ENCODE data around the gene SPATA16.

The SPATA16 gene

GRCh38 chr3:173019378-173019777 is 121.7 kb downstream of the SPATA16 start:
- no peak overlapping the region for H3K4me3 ChIP-seq (ENCODE audit: low read length)
- no peaks in the 10 kb centered on the region for H3K9me3 ChIP-seq (ENCODE audit: control insufficient read depth, low read length)
- no peaks in the 10 kb centered on the region for H3K27me3 ChIP-seq (ENCODE audit: control insufficient read depth, insufficient read depth, low read length)
- H3K36me3 ChIP-seq (ENCODE audit: control insufficient read depth, insufficient read depth, low read length), result no peaks in the 10 kb centered on the region
- no peak overlapping the region for H3K9ac ChIP-seq (ENCODE audit: low read length)
- no peaks in the 10 kb centered on the region for H3K4me1 ChIP-seq (ENCODE audit: control insufficient read depth, insufficient read depth, low read length)

- Histone ChIP-seq H3K36me3 (ENCODE audit: control insufficient read depth, insufficient read depth, low read length) (no peaks in the 10 kb centered on the region), H3K9me3 (ENCODE audit: control insufficient read depth, low read length) (no peaks in the 10 kb centered on the region), H3K27me3 (ENCODE audit: control insufficient read depth, insufficient read depth, low read length) (no peaks in the 10 kb centered on the region), H3K4me1 (ENCODE audit: control insufficient read depth, insufficient read depth, low read length) (no peaks in the 10 kb centered on the region), H3K4me3 (ENCODE audit: low read length) (no peak overlapping the region), H3K9ac (ENCODE audit: low read length) (no peak overlapping the region)
Observed at GRCh38 chr3:173018758-173019157, 122.3 kb downstream of the SPATA16 start.

- H3K36me3 ChIP-seq (ENCODE audit: control insufficient read depth, insufficient read depth, low read length), result no peaks in the 10 kb centered on the region
- H3K9ac ChIP-seq (ENCODE audit: low read length), result no peak overlapping the region
- no peak overlapping the region for H3K4me3 ChIP-seq (ENCODE audit: low read length)
- no peaks in the 10 kb centered on the region for H3K27me3 ChIP-seq (ENCODE audit: control insufficient read depth, insufficient read depth, low read length)
- H3K9me3 ChIP-seq (ENCODE audit: control insufficient read depth, low read length), result no peaks in the 10 kb centered on the region
- H3K4me1 ChIP-seq (ENCODE audit: control insufficient read depth, insufficient read depth, low read length), result no peaks in the 10 kb centered on the region
Observed at GRCh38 chr3:173013219-173013832, 127.7 kb downstream of the SPATA16 start.

- no peak overlapping the region for H3K4me3 ChIP-seq (ENCODE audit: low read length)
- H3K36me3 ChIP-seq (ENCODE audit: control insufficient read depth, insufficient read depth, low read length), result no peaks in the 10 kb centered on the region
- no peaks in the 10 kb centered on the region for H3K4me1 ChIP-seq (ENCODE audit: control insufficient read depth, insufficient read depth, low read length)
- no peaks in the 10 kb centered on the region for H3K27me3 ChIP-seq (ENCODE audit: control insufficient read depth, insufficient read depth, low read length)
- no peak overlapping the region for H3K9ac ChIP-seq (ENCODE audit: low read length)
- no peaks in the 10 kb centered on the region for H3K9me3 ChIP-seq (ENCODE audit: control insufficient read depth, low read length)
Observed at GRCh38 chr3:173009410-173009809, 131.6 kb downstream of the SPATA16 start.

GRCh38 chr3:173008978-173009377 is 132.1 kb downstream of the SPATA16 start:
- no peak overlapping the region for H3K4me3 ChIP-seq (ENCODE audit: low read length)
- H3K36me3 ChIP-seq (ENCODE audit: control insufficient read depth, insufficient read depth, low read length), result no peaks in the 10 kb centered on the region
- no peaks in the 10 kb centered on the region for H3K27me3 ChIP-seq (ENCODE audit: control insufficient read depth, insufficient read depth, low read length)
- H3K9ac ChIP-seq (ENCODE audit: low read length), result no peak overlapping the region
- H3K4me1 ChIP-seq (ENCODE audit: control insufficient read depth, insufficient read depth, low read length), result no peaks in the 10 kb centered on the region
- H3K9me3 ChIP-seq (ENCODE audit: control insufficient read depth, low read length), result no peaks in the 10 kb centered on the region

GRCh38 chr3:173007079-173007723 is 133.8 kb downstream of the SPATA16 start:
- Histone ChIP-seq H3K4me1 (ENCODE audit: control insufficient read depth, insufficient read depth, low read length) (no peaks in the 10 kb centered on the region), H3K27me3 (ENCODE audit: control insufficient read depth, insufficient read depth, low read length) (no peaks in the 10 kb centered on the region), H3K4me3 (ENCODE audit: low read length) (no peak overlapping the region), H3K9me3 (ENCODE audit: control insufficient read depth, low read length) (no peaks in the 10 kb centered on the region), H3K36me3 (ENCODE audit: control insufficient read depth, insufficient read depth, low read length) (no peaks in the 10 kb centered on the region), H3K9ac (ENCODE audit: low read length) (no peak overlapping the region)

- no peaks in the 10 kb centered on the region for H3K36me3 ChIP-seq (ENCODE audit: control insufficient read depth, insufficient read depth, low read length)
- no peaks in the 10 kb centered on the region for H3K9me3 ChIP-seq (ENCODE audit: control insufficient read depth, low read length)
- no peaks in the 10 kb centered on the region for H3K27me3 ChIP-seq (ENCODE audit: control insufficient read depth, insufficient read depth, low read length)
- H3K4me1 ChIP-seq (ENCODE audit: control insufficient read depth, insufficient read depth, low read length), result no peaks in the 10 kb centered on the region
- H3K9ac ChIP-seq (ENCODE audit: low read length), result no peak overlapping the region
- no peak overlapping the region for H3K4me3 ChIP-seq (ENCODE audit: low read length)
Observed at GRCh38 chr3:173006006-173006405, 135.0 kb downstream of the SPATA16 start.

GRCh38 chr3:173004681-173005080 is 136.4 kb downstream of the SPATA16 start:
- Histone ChIP-seq H3K9ac (ENCODE audit: low read length) (no peak overlapping the region), H3K4me1 (ENCODE audit: control insufficient read depth, insufficient read depth, low read length) (no peaks in the 10 kb centered on the region), H3K4me3 (ENCODE audit: low read length) (no peak overlapping the region), H3K36me3 (ENCODE audit: control insufficient read depth, insufficient read depth, low read length) (no peaks in the 10 kb centered on the region), H3K27me3 (ENCODE audit: control insufficient read depth, insufficient read depth, low read length) (no peaks in the 10 kb centered on the region), H3K9me3 (ENCODE audit: control insufficient read depth, low read length) (no peaks in the 10 kb centered on the region)

GRCh38 chr3:173003956-173004355 is 137.1 kb downstream of the SPATA16 start:
- H3K9me3 ChIP-seq (ENCODE audit: control insufficient read depth, low read length), result no peaks in the 10 kb centered on the region
- H3K36me3 ChIP-seq (ENCODE audit: control insufficient read depth, insufficient read depth, low read length), result no peaks in the 10 kb centered on the region
- no peak overlapping the region for H3K4me3 ChIP-seq (ENCODE audit: low read length)
- H3K9ac ChIP-seq (ENCODE audit: low read length), result no peak overlapping the region
- no peaks in the 10 kb centered on the region for H3K27me3 ChIP-seq (ENCODE audit: control insufficient read depth, insufficient read depth, low read length)
- no peaks in the 10 kb centered on the region for H3K4me1 ChIP-seq (ENCODE audit: control insufficient read depth, insufficient read depth, low read length)

- no peaks in the 10 kb centered on the region for H3K36me3 ChIP-seq (ENCODE audit: control insufficient read depth, insufficient read depth, low read length)
- no peaks in the 10 kb centered on the region for H3K27me3 ChIP-seq (ENCODE audit: control insufficient read depth, insufficient read depth, low read length)
Observed at GRCh38 chr3:173003471-173003870, 137.6 kb downstream of the SPATA16 start.

GRCh38 chr3:173001622-173002021 is 139.4 kb downstream of the SPATA16 start:
- Histone ChIP-seq H3K4me3 (ENCODE audit: low read length) (no peak overlapping the region), H3K27me3 (ENCODE audit: control insufficient read depth, insufficient read depth, low read length) (no peaks in the 10 kb centered on the region), H3K9me3 (ENCODE audit: control insufficient read depth, low read length) (no peaks in the 10 kb centered on the region), H3K4me1 (ENCODE audit: control insufficient read depth, insufficient read depth, low read length) (no peaks in the 10 kb centered on the region), H3K9ac (ENCODE audit: low read length) (no peak overlapping the region), H3K36me3 (ENCODE audit: control insufficient read depth, insufficient read depth, low read length) (no peaks in the 10 kb centered on the region)

More at GRCh38 chr3:173003471-173003870, 137.6 kb downstream of the SPATA16 start:
- Histone ChIP-seq H3K4me1 (ENCODE audit: control insufficient read depth, insufficient read depth, low read length) (no peaks in the 10 kb centered on the region), H3K4me3 (ENCODE audit: low read length) (no peak overlapping the region), H3K9ac (ENCODE audit: low read length) (no peak overlapping the region), H3K9me3 (ENCODE audit: control insufficient read depth, low read length) (no peaks in the 10 kb centered on the region)

GRCh38 chr3:173000553-173000952 is 140.5 kb downstream of the SPATA16 start:
- no peaks in the 10 kb centered on the region for H3K9me3 ChIP-seq (ENCODE audit: control insufficient read depth, low read length)
- H3K27me3 ChIP-seq (ENCODE audit: control insufficient read depth, insufficient read depth, low read length), result no peaks in the 10 kb centered on the region
- H3K4me3 ChIP-seq (ENCODE audit: low read length), result no peak overlapping the region
- H3K4me1 ChIP-seq (ENCODE audit: control insufficient read depth, insufficient read depth, low read length), result no peaks in the 10 kb centered on the region
- no peak overlapping the region for H3K9ac ChIP-seq (ENCODE audit: low read length)
- H3K36me3 ChIP-seq (ENCODE audit: control insufficient read depth, insufficient read depth, low read length), result no peaks in the 10 kb centered on the region

Measured in mucosa of stomach (tissue), 1 donor.